ENCODE results near the gene FAM151A.

The FAM151A gene

GRCh38 chr1:54652168-54652567 lies 28.8 kb upstream of the FAM151A start:
- Histone ChIP-seq H3K4me1 (ENCODE audit: control insufficient read depth in 1 of 2, insufficient read depth in 2 of 2, low read length in 2 of 2) (peaks cover 32 to 40% of the 10 kb centered on the region in 2 donors), H3K36me3 (ENCODE audit: control insufficient read depth in 1 of 2, insufficient read depth in 2 of 2, low read length in 2 of 2) (no peaks in the 10 kb centered on the region)

DNA sequence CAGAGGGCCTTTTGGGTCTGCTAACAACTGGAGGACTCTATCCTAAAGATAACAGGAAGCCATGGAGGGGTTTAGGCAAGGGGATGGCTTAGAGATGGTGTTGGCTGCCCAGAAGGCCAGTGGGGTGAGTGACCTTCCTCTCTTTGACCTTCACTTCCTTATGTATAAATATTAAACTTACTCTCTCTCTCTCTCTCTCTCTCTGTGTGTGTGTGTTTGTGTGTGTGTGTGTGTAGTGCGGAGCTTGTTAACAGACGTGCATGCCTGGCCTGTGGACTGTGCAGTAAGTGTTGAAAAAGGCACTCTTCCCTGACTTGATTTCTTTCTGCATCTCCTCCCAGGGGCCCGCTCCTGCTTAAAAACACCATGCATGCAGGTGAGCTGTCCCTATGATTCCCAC lies 28.3 kb upstream of the FAM151A start:
- no peak overlapping the region for H3K4me3 ChIP-seq (ENCODE audit: low read depth in 1 of 2, low read length in 2 of 2)
- no peaks in the 10 kb centered on the region for H3K36me3 ChIP-seq (ENCODE audit: control insufficient read depth in 1 of 2, insufficient read depth in 2 of 2, low read length in 2 of 2)
- H3K4me1 ChIP-seq (ENCODE audit: control insufficient read depth in 1 of 2, insufficient read depth in 2 of 2, low read length in 2 of 2) = peaks cover 32 to 40% of the 10 kb centered on the region in 2 donors
- no peak overlapping the region for H3K27ac ChIP-seq (ENCODE audit: low read depth, low read length)
- H3K27me3 ChIP-seq (ENCODE audit: control insufficient read depth in 1 of 2, insufficient read depth in 2 of 2, low read length in 2 of 2) = no peaks in the 10 kb centered on the region
- no peaks in the 10 kb centered on the region for H3K9me3 ChIP-seq (ENCODE audit: control insufficient read depth in 1 of 2, low read length in 2 of 2)
- H3K9ac ChIP-seq (ENCODE audit: low read depth in 1 of 2, low read length in 2 of 2) = no peak overlapping the region

More at GRCh38 chr1:54652168-54652567, 28.8 kb upstream of the FAM151A start:
- Histone ChIP-seq H3K27ac (ENCODE audit: low read depth, low read length) (no peak overlapping the region), H3K9ac (ENCODE audit: low read depth in 1 of 2, low read length in 2 of 2) (no peak overlapping the region), H3K27me3 (ENCODE audit: control insufficient read depth in 1 of 2, insufficient read depth in 2 of 2, low read length in 2 of 2) (no peaks in the 10 kb centered on the region), H3K9me3 (ENCODE audit: control insufficient read depth in 1 of 2, low read length in 2 of 2) (no peaks in the 10 kb centered on the region), H3K4me3 (ENCODE audit: low read depth in 1 of 2, low read length in 2 of 2) (no peak overlapping the region)

DNA sequence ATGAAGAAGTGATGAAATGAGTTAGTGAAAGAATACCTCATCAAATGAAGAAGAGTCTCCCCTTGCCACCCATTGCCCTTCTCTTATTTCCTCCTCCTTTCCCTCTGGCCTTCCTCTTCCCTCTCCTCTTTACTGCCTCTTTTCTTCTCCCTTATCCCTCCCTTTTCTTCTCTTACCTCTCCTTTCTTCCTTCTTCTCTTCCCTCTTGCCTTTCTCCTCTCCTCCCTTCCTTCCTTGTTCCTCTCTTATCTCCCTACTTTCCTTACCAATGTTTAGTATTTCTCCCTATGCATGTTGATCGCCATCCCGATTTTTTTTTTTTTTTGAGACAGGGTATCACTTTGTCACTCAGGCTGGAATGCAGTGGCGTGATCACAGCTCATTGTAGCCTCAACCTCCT lies 27.1 kb upstream of the FAM151A start:
- H3K36me3 ChIP-seq (ENCODE audit: control insufficient read depth in 1 of 2, insufficient read depth in 2 of 2, low read length in 2 of 2) = no peaks in the 10 kb centered on the region
- H3K9me3 ChIP-seq (ENCODE audit: control insufficient read depth in 1 of 2, low read length in 2 of 2) = no peaks in the 10 kb centered on the region
- H3K4me1 ChIP-seq (ENCODE audit: control insufficient read depth in 1 of 2, insufficient read depth in 2 of 2, low read length in 2 of 2) = peaks cover 32 to 40% of the 10 kb centered on the region in 2 donors
- no peak overlapping the region for H3K27ac ChIP-seq (ENCODE audit: low read depth, low read length)
- H3K4me3 ChIP-seq (ENCODE audit: low read depth in 1 of 2, low read length in 2 of 2) = no peak overlapping the region
- H3K9ac ChIP-seq (ENCODE audit: low read depth in 1 of 2, low read length in 2 of 2) = no peak overlapping the region
- H3K27me3 ChIP-seq (ENCODE audit: control insufficient read depth in 1 of 2, insufficient read depth in 2 of 2, low read length in 2 of 2) = no peaks in the 10 kb centered on the region

DNA sequence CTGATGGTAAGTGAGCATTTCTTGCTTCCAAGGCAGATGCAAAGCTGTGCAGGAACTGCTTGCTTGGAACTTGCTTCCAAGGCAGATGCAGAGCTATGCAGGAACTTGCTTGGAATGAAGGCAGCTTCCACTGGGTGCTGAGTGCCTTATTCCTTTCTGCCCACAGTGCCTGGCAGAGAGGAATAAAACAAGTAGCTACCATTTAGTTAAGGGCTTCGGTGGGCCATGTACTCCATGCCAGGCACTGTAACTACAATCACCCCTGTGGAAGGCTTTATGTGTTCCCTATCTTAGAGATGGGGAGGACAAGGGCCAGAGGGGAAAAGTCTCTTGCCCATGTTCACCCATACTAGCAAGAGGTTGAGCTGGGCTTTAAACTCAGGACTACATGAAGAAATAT lies 26.6 kb upstream of the FAM151A start:
- Histone ChIP-seq H3K4me3 (ENCODE audit: low read depth in 1 of 2, low read length in 2 of 2) (no peak overlapping the region), H3K27ac (ENCODE audit: low read depth, low read length) (no peak overlapping the region), H3K36me3 (ENCODE audit: control insufficient read depth in 1 of 2, insufficient read depth in 2 of 2, low read length in 2 of 2) (no peaks in the 10 kb centered on the region), H3K9ac (ENCODE audit: low read depth in 1 of 2, low read length in 2 of 2) (peak overlapping the region; percentile 18 to 31), H3K9me3 (ENCODE audit: control insufficient read depth in 1 of 2, low read length in 2 of 2) (no peaks in the 10 kb centered on the region), H3K4me1 (ENCODE audit: control insufficient read depth in 1 of 2, insufficient read depth in 2 of 2, low read length in 2 of 2) (peaks cover 32 to 40% of the 10 kb centered on the region in 2 donors), H3K27me3 (ENCODE audit: control insufficient read depth in 1 of 2, insufficient read depth in 2 of 2, low read length in 2 of 2) (no peaks in the 10 kb centered on the region)

- Histone ChIP-seq H3K4me3 (ENCODE audit: low read depth in 1 of 2, low read length in 2 of 2) (peak overlapping the region; percentile 27 to 53), H3K36me3 (ENCODE audit: control insufficient read depth in 1 of 2, insufficient read depth in 2 of 2, low read length in 2 of 2) (no peaks in the 10 kb centered on the region), H3K4me1 (ENCODE audit: control insufficient read depth in 1 of 2, insufficient read depth in 2 of 2, low read length in 2 of 2) (peaks cover 32 to 40% of the 10 kb centered on the region in 2 donors), H3K27me3 (ENCODE audit: control insufficient read depth in 1 of 2, insufficient read depth in 2 of 2, low read length in 2 of 2) (no peaks in the 10 kb centered on the region), H3K9me3 (ENCODE audit: control insufficient read depth in 1 of 2, low read length in 2 of 2) (peaks cover 0 to 3% of the 10 kb centered on the region in 2 donors), H3K27ac (ENCODE audit: low read depth, low read length) (no peak overlapping the region), H3K9ac (ENCODE audit: low read depth in 1 of 2, low read length in 2 of 2) (peak overlapping the region in 1 of 2 donors; percentile 31)
Observed at GRCh38 chr1:54649130-54649898, 26.0 kb upstream of the FAM151A start.

GRCh38 chr1:54645806-54646676 lies 22.7 kb upstream of the FAM151A start:
- no peaks in the 10 kb centered on the region for H3K36me3 ChIP-seq (ENCODE audit: control insufficient read depth in 1 of 2, insufficient read depth in 2 of 2, low read length in 2 of 2)
- no peak overlapping the region for H3K27ac ChIP-seq (ENCODE audit: low read depth, low read length)
- H3K4me1 ChIP-seq (ENCODE audit: control insufficient read depth in 1 of 2, insufficient read depth in 2 of 2, low read length in 2 of 2) = peaks cover 28 to 33% of the 10 kb centered on the region in 2 donors
- H3K27me3 ChIP-seq (ENCODE audit: control insufficient read depth in 1 of 2, insufficient read depth in 2 of 2, low read length in 2 of 2) = no peaks in the 10 kb centered on the region
- no peak overlapping the region for H3K4me3 ChIP-seq (ENCODE audit: low read depth in 1 of 2, low read length in 2 of 2)
- H3K9ac ChIP-seq (ENCODE audit: low read depth in 1 of 2, low read length in 2 of 2) = no peak overlapping the region
- peaks cover 14 to 18% of the 10 kb centered on the region in 2 donors for H3K9me3 ChIP-seq (ENCODE audit: control insufficient read depth in 1 of 2, low read length in 2 of 2)

DNA sequence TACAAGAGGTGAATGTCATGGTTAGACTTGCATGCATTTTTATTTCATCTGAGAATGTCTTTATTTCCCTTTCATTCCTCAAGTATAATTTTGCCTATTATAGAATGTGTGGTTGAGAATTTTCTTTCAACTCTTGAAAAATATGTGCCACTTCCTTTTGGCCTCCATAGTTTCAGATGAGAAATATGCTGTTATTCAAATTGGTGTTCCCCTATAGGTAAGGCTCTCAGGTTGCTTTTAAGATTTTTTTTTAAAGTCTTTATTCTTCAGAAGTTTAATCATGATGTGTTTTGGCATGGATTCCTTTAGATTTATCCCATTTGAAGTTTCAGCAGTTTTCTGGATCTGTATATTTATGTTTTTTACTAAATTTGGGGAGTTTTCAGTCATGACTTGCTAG lies 20.4 kb upstream of the FAM151A start:
- Histone ChIP-seq H3K9ac (ENCODE audit: low read depth in 1 of 2, low read length in 2 of 2) (no peak overlapping the region), H3K4me1 (ENCODE audit: control insufficient read depth in 1 of 2, insufficient read depth in 2 of 2, low read length in 2 of 2) (peaks cover 22 to 29% of the 10 kb centered on the region in 2 donors), H3K27me3 (ENCODE audit: control insufficient read depth in 1 of 2, insufficient read depth in 2 of 2, low read length in 2 of 2) (no peaks in the 10 kb centered on the region), H3K4me3 (ENCODE audit: low read depth in 1 of 2, low read length in 2 of 2) (no peak overlapping the region), H3K27ac (ENCODE audit: low read depth, low read length) (no peak overlapping the region), H3K9me3 (ENCODE audit: control insufficient read depth in 1 of 2, low read length in 2 of 2) (peaks cover 14 to 18% of the 10 kb centered on the region in 2 donors), H3K36me3 (ENCODE audit: control insufficient read depth in 1 of 2, insufficient read depth in 2 of 2, low read length in 2 of 2) (no peaks in the 10 kb centered on the region)

DNA sequence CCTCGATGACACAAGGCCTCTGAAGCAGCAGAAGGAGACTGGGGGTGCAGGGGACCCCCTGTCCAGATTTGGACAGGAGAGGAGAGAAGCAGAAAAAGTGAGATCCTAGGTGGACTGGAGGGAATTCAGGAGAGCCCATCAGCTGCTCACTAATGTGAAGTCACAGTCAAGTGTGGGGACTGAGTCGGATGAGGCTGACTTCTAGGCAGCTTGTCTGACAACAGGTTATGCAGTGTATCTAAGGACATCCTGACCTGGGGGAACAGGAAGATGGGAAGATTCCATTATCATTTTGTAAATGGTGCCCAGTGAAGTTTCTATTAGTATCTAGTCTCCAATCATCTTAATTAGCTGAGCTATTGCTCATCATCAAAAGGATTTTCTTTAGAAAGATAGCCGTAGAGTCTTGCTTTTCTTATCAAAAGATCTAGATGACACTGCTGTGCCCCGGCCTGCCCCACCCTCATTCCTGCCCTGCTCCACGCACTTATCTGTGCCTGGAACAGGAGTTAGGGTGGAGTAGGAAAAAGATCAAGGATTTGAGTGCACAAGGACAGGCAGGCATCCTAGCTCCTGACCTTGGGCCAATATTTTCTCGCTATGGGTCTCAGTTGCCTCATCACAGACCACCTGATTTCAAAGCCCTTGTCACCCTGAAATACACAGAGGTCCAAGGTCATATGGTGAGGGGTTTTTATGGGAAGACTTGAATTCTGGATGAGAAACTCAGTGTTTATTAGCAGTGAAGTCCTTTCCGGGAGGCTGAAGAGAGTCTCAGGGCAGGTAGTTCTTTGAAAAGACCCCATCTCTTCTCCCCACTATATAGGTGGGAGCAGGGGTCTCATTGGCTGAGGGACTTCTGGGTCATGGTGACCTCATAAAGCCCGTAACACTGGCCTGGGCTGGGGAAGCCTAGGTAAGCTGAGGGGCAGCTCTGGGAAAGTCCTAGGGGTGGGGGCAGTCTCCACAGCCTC lies 17.8 kb upstream of the FAM151A start, which contains the start of gene MROH7:
TSS of gene MROH7 (plus strand) at position 924 of the 974 bp plus-strand sequence. CDS start 11,141 bp downstream, outside the sequence.
- Histone ChIP-seq H3K9me3 (ENCODE audit: control insufficient read depth in 1 of 2, low read length in 2 of 2) (peaks cover 14 to 18% of the 10 kb centered on the region in 2 donors), H3K9ac (ENCODE audit: low read depth in 1 of 2, low read length in 2 of 2) (no peak within 1 kb of the TSS), H3K4me3 (ENCODE audit: low read depth in 1 of 2, low read length in 2 of 2) (no peak within 1 kb of the TSS), H3K4me1 (ENCODE audit: control insufficient read depth in 1 of 2, insufficient read depth in 2 of 2, low read length in 2 of 2) (peaks cover 18 to 26% of the 10 kb centered on the region in 2 donors), H3K36me3 (ENCODE audit: control insufficient read depth in 1 of 2, insufficient read depth in 2 of 2, low read length in 2 of 2) (no peaks in the 10 kb centered on the region), H3K27ac (ENCODE audit: low read depth, low read length) (no peak within 1 kb of the TSS), H3K27me3 (ENCODE audit: control insufficient read depth in 1 of 2, insufficient read depth in 2 of 2, low read length in 2 of 2) (no peaks in the 10 kb centered on the region)

- Histone ChIP-seq H3K9me3 (ENCODE audit: control insufficient read depth in 1 of 2, low read length in 2 of 2) (peaks cover 14 to 18% of the 10 kb centered on the region in 2 donors), H3K4me1 (ENCODE audit: control insufficient read depth in 1 of 2, insufficient read depth in 2 of 2, low read length in 2 of 2) (peaks cover 18 to 26% of the 10 kb centered on the region in 2 donors), H3K9ac (ENCODE audit: low read depth in 1 of 2, low read length in 2 of 2) (no peak overlapping the region), H3K27me3 (ENCODE audit: control insufficient read depth in 1 of 2, insufficient read depth in 2 of 2, low read length in 2 of 2) (no peaks in the 10 kb centered on the region), H3K36me3 (ENCODE audit: control insufficient read depth in 1 of 2, insufficient read depth in 2 of 2, low read length in 2 of 2) (no peaks in the 10 kb centered on the region), H3K4me3 (ENCODE audit: low read depth in 1 of 2, low read length in 2 of 2) (no peak overlapping the region), H3K27ac (ENCODE audit: low read depth, low read length) (no peak overlapping the region)
Observed at GRCh38 chr1:54640361-54640760, 17.0 kb upstream of the FAM151A start.

Measured in duodenal mucosa (tissue), 2 donors.